ENCODE data around the gene ANO5. TPM values are rescaled to one million over a fixed set of nuclear protein-coding genes. Genes with fewer than 3 reads are reported as not detected.
A peak's percentile ranks its signal among the peaks of the same experiment; 100 is the strongest.

Gene ANO5
- total RNA-seq: 68.9 TPM
- long read RNA-seq, full-length matches to known transcripts: 21 of 50 reads
- long read RNA-seq, partial matches to known transcripts: 16 of 50 reads
- long read RNA-seq, other reads (novel, unspliced or antisense): 13 of 50 reads

DNA sequence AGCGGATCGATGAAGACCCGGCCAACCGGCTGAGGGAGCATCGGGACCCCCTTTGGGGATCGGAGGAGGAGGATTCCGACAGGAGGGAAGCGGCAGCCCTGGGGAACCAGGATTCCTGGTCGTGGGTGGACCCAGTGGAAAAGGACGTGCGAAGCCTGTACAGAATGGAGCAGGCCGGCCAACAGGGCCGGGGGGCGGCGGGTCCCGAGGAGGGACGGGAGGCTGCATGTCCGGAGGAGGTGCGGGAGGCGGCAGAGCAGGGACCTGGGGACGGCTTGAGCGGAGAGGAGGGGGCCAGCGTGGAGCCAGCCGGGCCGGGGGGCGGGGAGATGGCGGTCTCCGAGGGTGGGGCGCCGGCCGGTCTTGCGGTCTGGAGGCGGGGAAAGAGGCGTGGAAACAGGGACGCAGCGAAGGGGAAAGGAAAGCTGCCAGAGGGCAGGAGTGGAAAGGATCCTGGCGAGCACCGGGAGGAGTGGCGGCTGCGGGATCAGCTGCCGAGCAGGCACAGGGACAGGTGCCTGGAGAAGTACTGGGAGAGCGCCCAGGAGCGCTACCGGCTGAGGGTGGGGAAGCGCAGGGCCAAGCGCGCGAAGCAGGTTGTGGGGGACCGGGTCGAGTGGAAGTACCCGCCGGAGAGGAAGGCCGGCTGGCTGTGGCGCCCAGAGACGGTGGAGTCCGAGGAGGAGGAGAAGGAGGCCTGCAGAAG is at the start of gene ANO5:
Gene ANO5 (plus strand): TSS at position 444 of the 706 bp plus-strand sequence. CDS start 408 bp downstream, outside the sequence.
- DNase-seq (peak; percentile 85), ATAC-seq (ENCODE audit: poor library complexity) (peak; percentile 95)
- intact Hi-C loops (cut with DNase I): no loop called here

- no peak for ATAC-seq (ENCODE audit: poor library complexity)
- intact Hi-C loops (cut with DNase I): no loop called here
- no peak for DNase-seq
Measured at GRCh38 chr11:22151649-22152197, 41.2 kb upstream of the ANO5 start.

GRCh38 chr11:22157531-22157930 is 35.4 kb upstream of the ANO5 start:
- ATAC-seq (ENCODE audit: poor library complexity): no peak
- no peak for DNase-seq
- intact Hi-C loops (cut with DNase I): no loop called here

DNA sequence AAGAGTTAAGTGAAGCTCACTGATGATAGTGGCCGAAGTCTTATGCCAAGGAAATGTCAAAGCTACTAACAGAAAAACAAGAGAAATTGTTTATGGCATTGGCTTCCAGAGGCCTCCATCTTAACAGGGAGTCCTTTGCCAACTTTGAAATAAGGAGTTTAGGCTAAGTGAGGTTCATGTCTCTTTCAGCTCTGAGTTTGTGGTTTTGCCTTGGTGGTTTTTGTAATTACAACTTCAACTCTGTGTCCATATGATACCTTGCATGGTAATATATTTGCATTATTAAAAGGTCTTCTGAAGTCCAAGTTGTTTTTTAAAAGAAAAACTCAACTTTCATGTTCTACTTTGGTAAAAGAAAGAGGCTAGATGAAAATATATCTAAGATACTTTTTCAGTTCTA is 31.4 kb upstream of the ANO5 start:
- intact Hi-C loops (cut with DNase I): no loop called here
- no peak for ATAC-seq (ENCODE audit: poor library complexity)
- no peak for DNase-seq

GRCh38 chr11:22162756-22163155 is 30.1 kb upstream of the ANO5 start:
- DNase-seq (no peak), ATAC-seq (ENCODE audit: poor library complexity) (no peak)
- intact Hi-C loops (cut with DNase I): no loop called here

- ATAC-seq (ENCODE audit: poor library complexity): peak; percentile 52
- no peak for DNase-seq
- intact Hi-C loops (cut with DNase I): no loop called here
Measured at GRCh38 chr11:22163394-22163797, 29.5 kb upstream of the ANO5 start.

DNA sequence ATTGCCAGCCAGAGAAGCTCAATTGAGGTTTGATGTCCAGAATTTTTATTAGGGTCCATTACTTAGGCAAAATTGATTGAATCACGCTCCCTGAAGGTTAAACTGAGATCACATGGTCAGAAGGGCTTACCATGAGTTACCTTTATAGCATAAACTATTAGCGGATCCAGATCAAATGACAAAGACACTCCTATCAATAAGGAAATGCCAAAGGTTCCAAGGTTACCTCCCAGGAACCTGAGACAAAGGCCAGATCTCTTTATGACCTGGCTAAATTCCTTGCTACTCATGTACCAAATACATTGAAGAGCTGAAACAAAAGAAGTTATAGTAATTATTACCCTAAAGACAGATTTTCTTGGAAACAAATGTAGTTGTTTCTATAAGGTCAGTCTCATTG is 27.8 kb upstream of the ANO5 start:
- DNase-seq: no peak
- no peak for ATAC-seq (ENCODE audit: poor library complexity)
- intact Hi-C loops (cut with DNase I): loop anchor here (5.0 kb wide), 1 partner anchor 142 kb away; no protein-coding TSS in a partner anchor

GRCh38 chr11:22165759-22166513 is 26.9 kb upstream of the ANO5 start:
- DNase-seq (no peak), ATAC-seq (ENCODE audit: poor library complexity) (no peak)
- intact Hi-C loops (cut with DNase I): loop anchor here (5.0 kb wide), 1 partner anchor 141 kb away; no protein-coding TSS in a partner anchor

DNA sequence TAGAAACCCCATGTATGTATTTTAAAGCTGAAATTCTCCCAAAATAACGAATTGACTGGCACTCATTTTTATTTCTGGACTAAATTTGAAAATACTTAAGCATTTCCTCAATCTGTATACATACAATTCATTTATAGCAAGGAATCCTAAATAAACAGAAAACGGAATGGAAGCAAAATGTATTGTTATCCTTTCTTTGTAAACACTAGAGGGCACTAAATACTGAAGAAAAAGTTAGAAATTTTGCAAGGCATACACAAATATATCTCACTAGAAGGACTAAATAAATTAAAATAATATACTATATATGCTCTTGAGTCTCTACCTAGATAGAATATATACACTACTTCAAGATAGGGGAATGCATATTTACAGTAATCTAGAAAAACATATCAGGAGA is 23.1 kb upstream of the ANO5 start:
- ATAC-seq (ENCODE audit: poor library complexity): no peak
- DNase-seq: no peak
- intact Hi-C loops (cut with DNase I): loop anchor here (5.0 kb wide), 1 partner anchor 137 kb away; no protein-coding TSS in a partner anchor

DNA sequence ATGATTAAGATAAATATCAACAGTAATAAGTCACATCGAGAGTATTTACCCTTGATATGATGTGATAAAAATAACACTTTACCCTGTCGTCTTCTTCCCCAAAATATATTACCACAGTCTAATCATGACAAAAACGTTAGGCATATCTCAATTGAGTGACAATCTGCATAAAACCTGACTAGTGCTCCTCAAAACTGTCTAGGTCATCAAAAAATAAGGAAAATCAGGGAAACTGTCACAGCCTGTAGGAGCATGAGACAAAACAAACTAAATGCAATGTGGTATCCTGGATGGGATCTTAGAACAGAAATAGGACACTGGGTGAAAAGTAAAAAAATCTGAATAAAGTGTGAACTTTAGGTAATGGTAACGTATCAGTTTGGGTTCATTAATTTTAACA is 19.4 kb upstream of the ANO5 start:
- intact Hi-C loops (cut with DNase I): no loop called here

DNA sequence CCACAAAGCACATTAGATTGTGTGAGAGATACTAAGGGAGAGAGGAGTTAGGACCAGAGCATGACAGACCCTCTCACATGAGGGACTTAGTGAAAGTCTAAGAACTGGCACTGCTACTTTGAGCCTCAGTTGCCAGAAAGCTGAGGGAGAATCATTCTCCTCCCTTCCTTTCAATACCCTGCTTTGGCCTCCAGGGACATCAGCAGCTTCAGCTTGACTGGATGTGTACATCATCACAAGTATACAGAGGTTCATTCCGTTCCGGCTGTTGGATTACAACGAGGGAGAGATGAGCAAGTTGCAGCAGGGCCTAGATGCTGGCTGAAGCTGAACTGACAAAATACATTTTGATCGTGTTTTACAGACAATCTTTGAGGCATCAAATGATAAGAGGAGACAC is 15.7 kb upstream of the ANO5 start:
- intact Hi-C loops (cut with DNase I): no loop called here
- ATAC-seq (ENCODE audit: poor library complexity) (no peak), DNase-seq (no peak)

More for the DNA sequence above, 19.4 kb upstream of the ANO5 start:
- DNase-seq (no peak), ATAC-seq (ENCODE audit: poor library complexity) (no peak)

DNA sequence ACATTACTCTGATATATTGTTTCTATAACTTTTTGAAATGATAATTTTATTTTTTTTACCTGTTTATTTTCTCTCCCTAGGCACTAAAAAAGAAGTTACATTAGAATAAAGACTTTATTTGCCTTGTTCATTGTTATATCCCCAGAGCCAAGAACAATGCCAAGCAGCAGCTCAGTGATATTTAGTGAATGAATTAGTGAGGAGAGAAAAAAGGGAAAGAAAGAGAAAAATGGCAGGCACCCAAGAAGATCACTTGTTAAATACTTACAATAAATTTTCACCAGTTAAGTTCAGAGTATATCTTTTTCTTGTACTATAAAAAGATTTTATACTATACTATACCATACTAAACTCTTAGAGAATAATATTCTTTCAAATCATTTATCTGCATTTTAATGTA is 13.3 kb upstream of the ANO5 start:
- no peak for DNase-seq
- intact Hi-C loops (cut with DNase I): no loop called here
- ATAC-seq (ENCODE audit: poor library complexity): no peak

GRCh38 chr11:22180131-22180530 is 12.8 kb upstream of the ANO5 start:
- intact Hi-C loops (cut with DNase I): no loop called here

GRCh38 chr11:22189660-22190059 is 3.2 kb upstream of the ANO5 start:
- DNase-seq: no peak
- intact Hi-C loops (cut with DNase I): no loop called here
- ATAC-seq (ENCODE audit: poor library complexity): no peak

More at GRCh38 chr11:22180131-22180530, 12.8 kb upstream of the ANO5 start:
- no peak for ATAC-seq (ENCODE audit: poor library complexity)
- no peak for DNase-seq

- intact Hi-C loops (cut with DNase I): no loop called here
Measured at GRCh38 chr11:22190827-22191463, 1.9 kb upstream of the ANO5 start.

GRCh38 chr11:22192289-22192641 is 620 bp upstream of the ANO5 start:
- DNase-seq: no peak
- intact Hi-C loops (cut with DNase I): no loop called here

More at GRCh38 chr11:22190827-22191463, 1.9 kb upstream of the ANO5 start:
- DNase-seq: no peak
- no peak for ATAC-seq (ENCODE audit: poor library complexity)

DNA sequence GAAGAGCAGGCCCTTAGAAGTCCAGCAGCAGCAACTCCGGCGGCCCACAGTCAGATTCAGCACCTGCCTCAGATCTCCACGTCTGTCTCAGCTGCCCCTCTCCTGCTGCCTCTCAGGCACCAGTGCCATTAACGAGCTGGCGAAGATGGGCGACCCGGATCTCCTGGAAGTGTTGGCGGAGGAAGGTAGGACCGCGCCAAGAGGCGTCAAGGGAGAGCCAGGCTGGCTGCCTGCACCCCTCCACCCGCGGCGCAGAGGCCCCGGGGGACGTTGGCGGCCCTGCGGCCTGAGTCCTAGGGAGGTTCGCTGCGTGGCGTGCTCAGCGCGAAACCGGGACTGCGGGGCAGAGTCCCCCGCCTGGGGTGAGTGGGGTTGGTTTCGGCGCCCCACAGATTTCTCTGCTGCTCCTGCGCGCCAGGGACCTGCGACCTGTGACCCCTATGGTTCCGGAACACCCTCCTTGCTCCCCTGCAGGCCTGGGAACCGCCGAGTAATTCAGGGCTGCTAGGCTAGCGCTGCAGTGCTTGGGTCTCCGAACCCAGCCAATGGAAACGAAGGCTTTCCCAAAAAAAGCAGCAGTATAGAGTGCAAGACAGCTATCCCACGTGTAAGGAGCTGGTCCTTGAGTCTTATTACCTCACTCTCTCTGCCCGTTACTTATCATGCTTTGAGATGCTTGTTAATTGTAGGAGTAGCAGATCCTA is 615 bp downstream of the ANO5 start:
- peak; percentile 58 for ATAC-seq (ENCODE audit: poor library complexity)
- intact Hi-C loops (cut with DNase I): no loop called here
- peak; percentile 46 for DNase-seq

More at GRCh38 chr11:22192289-22192641, 620 bp upstream of the ANO5 start:
- ATAC-seq (ENCODE audit: poor library complexity): peak; percentile 32

- ATAC-seq (ENCODE audit: poor library complexity) (no peak), DNase-seq (no peak)
- intact Hi-C loops (cut with DNase I): no loop called here
Measured at GRCh38 chr11:22194306-22194705, 1.4 kb downstream of the ANO5 start.

All from Right ventricle myocardium superior (tissue), 1 donor.